Right lung (tissue), 5 donors: ENCODE measurements around the gene COL18A1. TPM values are rescaled to one million over a fixed set of nuclear protein-coding genes. Genes with fewer than 3 reads are reported as not detected.
"Not testable (repeated sequence)": the region's sequence is repeated elsewhere in the genome, so short reads cannot be mapped to it uniquely, and the experiment has no call there.

Experiments used
- DNase-seq, 2 donors: peaks; one replicate each; pipeline ENCODE4 v3.0.0-alpha.2; 2013
- polyA plus RNA-seq, 5 donors: library from polyadenylated mRNA; unstranded; fragments of 120-200 nt; gene quantifications; one replicate each; pipeline versions ENCODE4 v1.2.1 to v1.2.3, GENCODE V29; 2013; ENCODE audit warnings: inconsistent platforms in 1 of 5, low replicate concordance in 1 of 5; ENCODE audit not compliant: insufficient read length in 5 of 5, insufficient read depth in 1 of 5

The COL18A1 gene
- polyA plus RNA-seq, 5 donors, result 31.9 to 103 (median 57.3) TPM

GRCh38 chr21:45491056-45491455 is 86.1 kb downstream of the COL18A1 start:
- DNase-seq, result no peak

GRCh38 chr21:45491623-45492022 is 86.7 kb downstream of the COL18A1 start:
- no peak for DNase-seq

- DNase-seq, result no peak
Measured at GRCh38 chr21:45492765-45493164, 87.8 kb downstream of the COL18A1 start.

- no peak for DNase-seq
Measured at GRCh38 chr21:45493401-45494001, 88.5 kb downstream of the COL18A1 start.

GRCh38 chr21:45494135-45494850 is 89.3 kb downstream of the COL18A1 start:
- no peak for DNase-seq

GRCh38 chr21:45494851-45495680 is 90.1 kb downstream of the COL18A1 start:
- no peak for DNase-seq

GRCh38 chr21:45496151-45496967 is 91.4 kb downstream of the COL18A1 start:
- DNase-seq, result no peak

GRCh38 chr21:45496968-45497845 is 92.2 kb downstream of the COL18A1 start:
- DNase-seq, result no peak

- no peak for DNase-seq
Measured at GRCh38 chr21:45497846-45498645, 93.1 kb downstream of the COL18A1 start.

GRCh38 chr21:45498646-45499000 is 93.7 kb downstream of the COL18A1 start:
- DNase-seq, result no peak

- DNase-seq, result no peak
Measured at GRCh38 chr21:45499201-45499750, 94.3 kb downstream of the COL18A1 start.

- no peak for DNase-seq
Measured at GRCh38 chr21:45499970-45500577, 95.1 kb downstream of the COL18A1 start.

GRCh38 chr21:45501081-45502005 is 96.4 kb downstream of the COL18A1 start:
- not testable (repeated sequence) for DNase-seq

GRCh38 chr21:45502006-45502345 is 97.0 kb downstream of the COL18A1 start:
- no peak for DNase-seq

GRCh38 chr21:45502600-45502999 is 97.6 kb downstream of the COL18A1 start:
- no peak for DNase-seq

- not testable (repeated sequence) for DNase-seq
Measured at GRCh38 chr21:45503226-45503625, 98.3 kb downstream of the COL18A1 start.

- no peak for DNase-seq
Measured at GRCh38 chr21:45504021-45504515, 99.1 kb downstream of the COL18A1 start.
